SJSA1 (cell line): ENCODE measurements around the gene PHF14. TPM values are rescaled to one million over a fixed set of nuclear protein-coding genes. Genes with fewer than 3 reads are reported as not detected.
A peak's percentile ranks its signal among the peaks of the same experiment; 100 is the strongest.

ENCODE experiments used
- DNase-seq, 2 experiments: peaks; one replicate each; pipeline ENCODE4 v3.0.0-alpha.2; 2015 to 2020; ENCODE audit warnings: low spot score in 2 of 2, low read depth in 1 of 2
- H3K27ac ChIP-seq: fragments of 250-450 bp; sonication (Bioruptor Pico); 2 replicates; pipeline ENCODE4 v1.5.1; 2020; ENCODE audit warnings: mild to moderate bottlenecking, moderate library complexity
- H3K27me3 ChIP-seq: fragments of 250-450 bp; sonication (Bioruptor Pico); replicated peaks from 2 replicates; pipeline ENCODE4 v1.5.1; 2020; ENCODE audit warnings: mild to moderate bottlenecking, moderate library complexity
- H3K36me3 ChIP-seq: fragments of 250-450 bp; sonication (Bioruptor Pico); 2 replicates; pipeline ENCODE4 v1.5.1; 2020; ENCODE audit warnings: mild to moderate bottlenecking
- H3K4me1 ChIP-seq: fragments of 250-450 bp; sonication (Bioruptor Pico); replicated peaks from 2 replicates; pipeline ENCODE4 v1.6.1; 2021; ENCODE audit warnings: mild to moderate bottlenecking
- H3K4me3 ChIP-seq: fragments of 250-450 bp; sonication (Bioruptor Pico); 2 replicates; pipeline ENCODE4 v1.5.1; 2020; ENCODE audit warnings: mild to moderate bottlenecking
- H3K9me3 ChIP-seq: fragments of 250-450 bp; sonication (Bioruptor Pico); replicated peaks from 2 replicates; pipeline ENCODE4 v1.5.1; 2020; ENCODE audit warnings: mild to moderate bottlenecking
- total RNA-seq: library from RNA; depleted of rRNA; stranded (reverse); fragments of >200 nt; shearing (Covaris generic); gene quantifications from 2 replicates; pipeline ENCODE4 v1.2.3, GENCODE V29; 2014

The PHF14 gene
- total RNA-seq, 1 experiment from 2014 or later, result 26.9 TPM

DNA sequence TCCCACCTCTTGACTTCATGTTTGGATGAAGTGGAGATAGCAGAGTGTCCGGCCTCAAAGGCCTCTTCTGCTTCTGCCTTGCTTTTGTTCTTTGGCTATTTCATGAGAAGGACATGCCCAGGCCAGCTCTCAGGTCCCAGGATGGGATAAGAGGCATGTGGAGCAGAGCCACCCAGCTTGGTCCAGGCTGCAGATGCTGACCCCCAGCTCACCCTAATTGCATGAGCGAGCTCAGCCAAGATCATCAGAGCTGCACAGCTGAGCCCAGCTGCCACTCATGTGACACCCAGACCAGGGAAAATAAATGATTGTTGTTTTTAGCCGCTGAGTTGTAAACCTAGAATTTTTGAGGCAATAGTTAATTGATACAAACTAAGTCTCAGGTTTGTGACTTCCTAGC, 230.0 kb downstream of the PHF14 start:
- Histone ChIP-seq H3K4me1 (no peaks in the 10 kb centered on the region), H3K36me3 (no peaks in the 10 kb centered on the region), H3K27ac (no peak overlapping the region), H3K9me3 (no peaks in the 10 kb centered on the region), H3K4me3 (no peak overlapping the region), H3K27me3 (no peaks in the 10 kb centered on the region)
- DNase-seq, result no peak

DNA sequence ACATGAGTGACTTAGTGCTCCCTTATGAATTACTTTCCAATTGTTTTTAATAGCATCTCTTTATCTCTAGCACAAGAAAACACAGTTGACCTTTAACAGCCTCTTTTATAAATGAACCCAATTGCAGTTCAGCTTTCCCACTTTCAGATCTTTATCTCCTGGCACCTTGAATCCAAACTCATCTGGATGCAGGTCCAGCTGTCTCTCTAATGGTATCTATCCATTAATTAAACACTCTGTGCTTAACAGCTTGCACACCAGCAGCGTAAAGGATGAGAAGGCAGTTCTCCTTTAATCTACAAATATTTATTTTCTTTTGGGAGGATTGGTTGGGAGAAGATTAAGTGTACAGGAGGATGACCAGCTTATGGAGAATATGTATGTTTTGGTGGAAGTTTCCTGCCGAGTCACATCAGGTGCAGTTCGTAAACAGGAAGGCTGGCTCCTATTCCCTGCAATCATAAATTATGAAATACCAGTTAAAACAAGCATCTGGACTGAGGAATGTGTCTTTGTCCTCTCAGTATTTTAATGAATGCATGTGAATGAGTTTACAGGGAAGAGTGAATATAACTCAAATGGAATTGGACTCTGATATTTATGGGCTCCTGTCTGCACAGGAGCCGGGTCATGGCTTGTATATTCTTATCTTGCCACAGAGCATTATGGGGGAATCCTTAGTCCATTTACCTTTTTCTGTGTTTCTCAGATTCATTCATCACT, 232.7 kb downstream of the PHF14 start:
- Histone ChIP-seq H3K27ac (no peak overlapping the region), H3K4me1 (no peaks in the 10 kb centered on the region), H3K9me3 (no peaks in the 10 kb centered on the region), H3K36me3 (no peaks in the 10 kb centered on the region), H3K27me3 (no peaks in the 10 kb centered on the region), H3K4me3 (no peak overlapping the region)
- DNase-seq, result no peak

DNA sequence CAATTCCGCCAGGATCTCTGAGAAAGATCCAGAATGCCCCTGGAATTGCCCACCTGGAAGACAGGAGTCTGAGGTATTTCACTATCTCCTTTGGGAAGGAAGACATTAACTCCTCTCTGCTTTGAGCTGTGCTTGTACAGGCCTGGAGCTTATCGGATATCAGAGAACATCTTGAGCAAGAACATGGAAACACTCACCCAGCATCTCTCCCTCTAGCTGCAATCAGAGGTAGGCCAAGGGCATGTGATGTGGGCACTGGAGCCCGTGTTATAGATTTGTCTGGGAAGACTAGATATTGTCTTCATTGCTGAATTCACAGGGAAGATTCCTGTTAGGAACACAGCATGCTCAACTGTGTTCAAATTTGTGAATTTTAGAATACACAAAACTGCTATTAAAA, 233.9 kb downstream of the PHF14 start:
- Histone ChIP-seq H3K27me3 (no peaks in the 10 kb centered on the region), H3K4me3 (no peak overlapping the region), H3K36me3 (no peaks in the 10 kb centered on the region), H3K9me3 (no peaks in the 10 kb centered on the region), H3K4me1 (peaks cover 5% of the 10 kb centered on the region), H3K27ac (no peak overlapping the region)
- DNase-seq, result no peak

GRCh38 chr7:11208883-11209465, 235.3 kb downstream of the PHF14 start:
- Histone ChIP-seq H3K27ac (no peak overlapping the region), H3K9me3 (no peaks in the 10 kb centered on the region), H3K27me3 (no peaks in the 10 kb centered on the region), H3K4me3 (no peak overlapping the region), H3K36me3 (no peaks in the 10 kb centered on the region), H3K4me1 (peaks cover 14% of the 10 kb centered on the region)
- DNase-seq, result no peak

GRCh38 chr7:11210374-11210773, 236.7 kb downstream of the PHF14 start:
- H3K9me3 ChIP-seq, result no peaks in the 10 kb centered on the region
- no peak for DNase-seq
- no peaks in the 10 kb centered on the region for H3K36me3 ChIP-seq
- H3K27ac ChIP-seq, result no peak overlapping the region
- no peaks in the 10 kb centered on the region for H3K27me3 ChIP-seq
- H3K4me1 ChIP-seq, result peaks cover 14% of the 10 kb centered on the region
- H3K4me3 ChIP-seq, result no peak overlapping the region

GRCh38 chr7:11212080-11212711, 238.5 kb downstream of the PHF14 start:
- Histone ChIP-seq H3K4me1 (peaks cover 14% of the 10 kb centered on the region), H3K27me3 (no peaks in the 10 kb centered on the region), H3K4me3 (no peak overlapping the region), H3K9me3 (no peaks in the 10 kb centered on the region), H3K27ac (no peak overlapping the region), H3K36me3 (no peaks in the 10 kb centered on the region)
- DNase-seq, result peak in 1 of 2 experiments; percentile 51

GRCh38 chr7:11212816-11213215, 239.1 kb downstream of the PHF14 start:
- H3K4me3 ChIP-seq, result no peak overlapping the region
- no peaks in the 10 kb centered on the region for H3K36me3 ChIP-seq
- H3K9me3 ChIP-seq, result no peaks in the 10 kb centered on the region
- no peak overlapping the region for H3K27ac ChIP-seq
- peaks cover 14% of the 10 kb centered on the region for H3K4me1 ChIP-seq
- no peaks in the 10 kb centered on the region for H3K27me3 ChIP-seq
- peak in 1 of 2 experiments; percentile 59 for DNase-seq

GRCh38 chr7:11213266-11213665, 239.6 kb downstream of the PHF14 start:
- no peak overlapping the region for H3K4me3 ChIP-seq
- no peak overlapping the region for H3K27ac ChIP-seq
- no peak for DNase-seq
- H3K27me3 ChIP-seq, result no peaks in the 10 kb centered on the region
- H3K4me1 ChIP-seq, result peaks cover 14% of the 10 kb centered on the region
- H3K9me3 ChIP-seq, result no peaks in the 10 kb centered on the region
- no peaks in the 10 kb centered on the region for H3K36me3 ChIP-seq

GRCh38 chr7:11216276-11216675, 242.6 kb downstream of the PHF14 start:
- DNase-seq, result no peak
- Histone ChIP-seq H3K27me3 (no peaks in the 10 kb centered on the region), H3K36me3 (no peaks in the 10 kb centered on the region)

DNA sequence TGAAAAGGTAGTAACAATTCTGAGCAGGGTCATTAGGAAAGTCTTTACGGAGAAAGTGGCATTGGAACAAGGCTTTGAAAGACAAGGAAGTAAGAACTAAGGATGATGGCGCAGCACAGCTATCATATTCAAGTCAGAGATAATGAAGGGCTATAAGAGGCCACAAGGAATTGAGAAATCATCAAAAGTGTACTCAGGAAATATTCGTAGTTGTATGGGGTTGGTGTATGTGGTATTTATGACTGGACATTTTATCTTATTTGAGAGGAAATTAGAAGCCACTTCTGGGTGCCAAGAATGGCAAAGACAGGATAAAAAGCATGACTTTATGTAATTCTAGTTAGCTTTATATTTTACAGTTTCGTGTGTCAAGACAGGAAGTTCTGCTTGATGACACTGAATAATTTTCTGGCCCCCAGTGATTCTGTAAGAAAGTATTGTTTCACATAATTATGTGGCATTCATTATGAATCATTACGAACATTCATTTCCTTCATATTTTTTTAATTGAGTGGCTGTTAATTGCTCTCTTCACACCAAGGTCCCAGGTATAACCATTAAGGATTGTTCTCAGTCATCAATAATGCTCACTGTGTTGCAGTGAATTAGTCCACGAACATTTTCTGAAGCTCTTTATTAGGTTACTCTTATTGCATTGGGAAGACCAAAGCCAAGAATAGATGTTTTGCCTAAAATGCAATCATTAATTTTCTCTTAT, 244.3 kb downstream of the PHF14 start:
- H3K4me1 ChIP-seq, result peaks cover 5% of the 10 kb centered on the region
- no peaks in the 10 kb centered on the region for H3K27me3 ChIP-seq

More at GRCh38 chr7:11216276-11216675, 242.6 kb downstream of the PHF14 start:
- no peaks in the 10 kb centered on the region for H3K9me3 ChIP-seq
- peaks cover 14% of the 10 kb centered on the region for H3K4me1 ChIP-seq
- H3K27ac ChIP-seq, result no peak overlapping the region
- H3K4me3 ChIP-seq, result no peak overlapping the region

More for the DNA sequence above, 244.3 kb downstream of the PHF14 start:
- DNase-seq, result no peak
- Histone ChIP-seq H3K36me3 (no peaks in the 10 kb centered on the region), H3K9me3 (no peaks in the 10 kb centered on the region), H3K27ac (no peak overlapping the region), H3K4me3 (no peak overlapping the region)
